HG02943 (cell line): ENCODE results near the gene NKX2-1.

Experiments used
- ATAC-seq: cut with Tn5 transposase; IDR thresholded peaks from one replicate; pipeline ENCODE4 v1.9.1; 2021; ENCODE audit warnings: mild to moderate bottlenecking, low read depth, moderate library complexity; ENCODE audit not compliant: unreplicated experiment

NKX2-1 gene

DNA sequence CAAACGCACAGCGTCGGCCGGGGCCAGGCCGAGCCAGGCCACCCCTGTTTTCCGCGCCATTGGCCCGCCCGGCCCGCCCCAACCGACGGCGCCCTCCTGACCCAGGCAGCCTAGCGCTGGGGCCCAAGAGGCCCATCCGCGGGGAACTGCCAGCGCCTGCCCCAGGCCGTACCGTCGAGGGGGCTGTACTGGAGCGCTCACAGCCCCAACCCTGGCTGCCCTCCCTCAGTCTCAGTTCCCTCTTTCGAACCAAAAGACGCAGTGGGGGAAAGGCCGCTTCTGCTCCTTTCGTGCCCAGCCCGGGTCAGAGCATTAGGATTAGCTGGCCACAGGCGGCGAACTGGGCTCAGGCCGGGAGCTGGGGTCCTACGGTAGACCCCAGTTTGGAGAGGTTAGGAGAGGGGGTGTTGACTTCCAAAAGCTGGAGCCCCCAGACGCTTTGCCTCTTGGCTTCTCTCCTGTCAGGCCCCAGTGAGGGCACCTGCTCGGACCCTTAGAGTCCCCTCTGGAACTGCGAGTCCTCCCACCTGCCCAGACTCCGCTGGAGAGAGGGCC lies 1.9 kb downstream of the NKX2-1 start:
- ATAC-seq: no peak

DNA sequence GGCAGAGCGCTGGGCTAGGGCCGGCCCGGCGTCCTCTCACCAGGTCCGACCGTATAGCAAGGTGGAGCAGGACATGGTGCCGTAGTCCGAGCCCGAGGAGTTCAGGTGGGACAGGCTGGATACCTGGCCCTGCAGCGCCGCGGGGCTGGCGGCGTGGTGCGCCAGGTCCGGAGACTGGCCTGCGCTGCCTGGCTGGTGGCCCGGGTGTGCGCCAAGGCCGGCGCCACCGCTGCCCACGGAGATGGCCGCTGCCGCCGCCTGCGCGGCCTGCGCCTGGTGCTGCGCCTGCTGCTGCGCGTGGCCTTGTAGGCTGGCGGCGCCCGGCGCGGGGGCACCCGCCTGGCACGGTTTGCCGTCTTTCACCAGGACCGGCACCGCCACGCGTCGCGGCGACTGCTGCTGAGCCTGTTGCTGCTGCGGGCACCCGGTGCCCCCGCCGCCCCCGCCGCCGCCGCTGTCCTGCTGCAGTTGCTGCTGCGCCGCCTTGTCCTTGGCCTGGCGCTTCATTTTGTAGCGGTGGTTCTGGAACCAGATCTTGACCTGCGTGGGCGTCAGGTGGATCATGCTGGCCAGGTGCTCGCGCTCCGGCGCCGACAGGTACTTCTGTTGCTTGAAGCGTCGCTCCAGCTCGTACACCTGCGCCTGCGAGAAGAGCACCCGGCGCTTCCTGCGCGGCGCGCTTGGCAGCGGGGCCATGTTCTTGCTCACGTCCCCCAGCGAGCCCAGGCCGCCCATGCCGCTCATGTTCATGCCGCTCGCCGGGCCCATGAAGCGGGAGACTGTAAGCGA lies 2.6 kb downstream of the NKX2-1 start:
- ATAC-seq: no peak

DNA sequence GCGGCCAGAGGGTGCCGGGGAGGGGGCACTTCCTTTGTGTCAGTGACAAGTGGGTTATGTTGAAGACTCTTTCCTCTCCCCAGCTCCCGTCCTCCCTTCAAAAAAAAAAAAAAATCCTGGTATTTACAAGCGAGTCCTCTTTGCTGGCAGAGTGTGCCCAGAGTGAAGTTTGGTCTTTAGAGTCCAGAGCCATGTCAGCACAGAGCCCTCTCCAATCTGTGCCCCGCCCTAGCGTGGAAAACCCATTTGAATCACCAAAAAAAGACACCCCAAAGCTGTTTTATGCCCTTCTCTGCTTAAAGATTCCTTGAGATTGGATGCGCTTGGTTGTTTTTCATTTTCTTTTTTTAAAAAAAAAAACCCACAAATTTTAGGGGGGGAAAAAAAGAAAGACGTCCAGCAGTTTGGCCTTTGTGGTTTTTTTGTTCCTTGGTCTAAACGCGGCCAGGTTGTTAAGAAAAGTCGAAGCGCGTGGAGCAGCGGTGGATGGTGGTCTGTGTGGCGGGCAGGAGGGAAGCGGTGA lies 3.3 kb downstream of the NKX2-1 start:
- no peak for ATAC-seq

DNA sequence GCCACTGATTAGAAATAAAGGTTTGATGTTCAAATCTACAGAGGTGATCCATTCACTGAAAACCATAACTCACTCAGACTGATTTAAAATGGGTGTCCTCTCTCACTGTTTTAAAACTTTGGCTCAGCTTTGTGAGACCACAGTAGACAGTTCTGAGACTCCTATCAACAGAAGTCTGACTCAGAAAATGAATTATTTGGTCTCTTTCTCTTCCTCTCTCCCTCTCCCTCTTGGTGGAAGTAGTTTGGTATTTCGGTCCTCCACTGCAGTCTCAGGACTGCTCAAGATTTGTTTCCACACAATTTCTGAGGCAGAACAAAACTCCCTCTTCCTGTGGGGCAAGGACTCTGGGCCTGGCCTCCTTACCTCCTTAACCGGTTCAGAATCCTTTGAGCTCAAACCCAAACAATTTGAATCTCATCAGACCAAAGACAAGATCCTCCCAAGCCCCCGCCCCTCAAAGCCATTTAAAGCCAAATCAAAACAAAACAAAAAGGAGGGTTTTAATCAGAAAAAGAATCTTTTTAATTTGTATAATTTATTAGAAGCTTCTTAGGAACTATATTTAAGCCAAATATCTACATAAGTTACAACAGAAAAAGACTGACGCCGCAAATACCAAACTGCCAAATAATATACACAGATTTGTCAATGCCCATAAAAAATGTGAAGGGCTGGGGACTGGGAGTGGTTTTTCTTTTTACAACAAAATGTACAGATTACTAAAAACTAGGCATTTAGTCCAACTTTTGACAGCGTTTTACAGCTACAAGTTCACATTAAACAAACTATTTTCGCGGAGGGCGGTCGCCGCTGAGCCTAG lies 3.9 kb downstream of the NKX2-1 start:
- ATAC-seq: no peak

DNA sequence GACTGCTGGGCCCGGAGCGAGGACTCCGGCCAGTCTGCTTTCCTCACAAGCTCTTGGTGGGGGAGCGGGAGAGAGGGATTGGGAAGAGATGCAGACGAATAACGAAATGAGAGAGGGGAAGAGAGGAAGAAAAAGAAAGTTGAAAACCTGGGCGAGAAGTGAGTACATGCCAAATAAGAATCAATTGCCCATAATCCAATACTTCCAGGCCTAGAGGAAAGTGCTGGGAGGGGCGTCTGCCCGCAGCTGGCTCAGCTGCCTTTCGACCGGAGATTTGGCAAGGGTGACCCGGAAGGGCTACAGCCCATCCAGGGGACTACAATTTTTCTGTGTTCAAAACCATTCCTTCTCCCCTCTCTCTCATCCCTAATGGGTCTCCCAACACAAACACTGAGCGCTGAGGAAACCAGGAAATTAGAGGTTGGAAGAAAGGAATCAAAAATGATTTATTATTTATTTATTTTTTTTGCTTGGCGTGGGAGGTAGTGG lies 4.9 kb downstream of the NKX2-1 start:
- no peak for ATAC-seq

DNA sequence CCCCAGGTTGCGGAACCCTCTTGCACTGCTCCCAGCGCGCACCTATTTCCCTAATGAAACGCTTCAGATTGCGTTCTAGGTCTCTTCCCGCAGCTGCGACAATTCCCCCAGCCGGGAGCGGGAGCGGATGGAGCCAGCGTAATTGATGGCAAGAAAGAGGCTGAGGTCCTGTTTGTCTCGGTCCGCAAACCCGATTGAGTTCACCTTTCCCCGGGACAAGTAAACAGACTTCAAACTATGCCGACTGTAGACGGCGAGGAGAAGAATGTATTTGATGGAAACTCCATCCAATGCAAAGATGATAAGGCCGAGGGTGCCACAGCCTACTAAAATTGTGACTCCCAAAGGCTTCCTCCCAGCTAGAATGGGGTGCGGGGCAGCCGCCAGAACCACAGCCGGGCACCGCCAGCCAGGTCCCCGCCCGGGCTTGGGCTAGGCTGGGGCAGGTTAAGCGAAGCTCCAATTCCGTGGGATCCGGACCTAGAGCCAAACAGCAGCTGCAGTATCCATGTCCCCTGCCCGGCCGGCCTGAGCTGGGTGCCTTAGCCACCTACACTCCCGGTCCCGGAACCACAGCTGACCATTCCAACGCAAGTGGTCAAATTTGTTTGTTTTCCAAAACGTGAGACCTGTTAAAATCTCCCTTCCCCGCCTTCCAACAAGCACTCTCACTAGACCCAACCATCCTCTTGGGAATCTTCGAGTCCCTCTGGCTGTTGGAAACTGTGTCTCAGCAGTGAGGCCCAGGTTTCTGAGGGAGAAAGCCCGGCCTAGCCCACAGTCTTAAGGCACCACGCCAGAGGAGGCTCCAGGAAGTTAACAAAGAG lies 5.5 kb downstream of the NKX2-1 start:
- no peak for ATAC-seq

DNA sequence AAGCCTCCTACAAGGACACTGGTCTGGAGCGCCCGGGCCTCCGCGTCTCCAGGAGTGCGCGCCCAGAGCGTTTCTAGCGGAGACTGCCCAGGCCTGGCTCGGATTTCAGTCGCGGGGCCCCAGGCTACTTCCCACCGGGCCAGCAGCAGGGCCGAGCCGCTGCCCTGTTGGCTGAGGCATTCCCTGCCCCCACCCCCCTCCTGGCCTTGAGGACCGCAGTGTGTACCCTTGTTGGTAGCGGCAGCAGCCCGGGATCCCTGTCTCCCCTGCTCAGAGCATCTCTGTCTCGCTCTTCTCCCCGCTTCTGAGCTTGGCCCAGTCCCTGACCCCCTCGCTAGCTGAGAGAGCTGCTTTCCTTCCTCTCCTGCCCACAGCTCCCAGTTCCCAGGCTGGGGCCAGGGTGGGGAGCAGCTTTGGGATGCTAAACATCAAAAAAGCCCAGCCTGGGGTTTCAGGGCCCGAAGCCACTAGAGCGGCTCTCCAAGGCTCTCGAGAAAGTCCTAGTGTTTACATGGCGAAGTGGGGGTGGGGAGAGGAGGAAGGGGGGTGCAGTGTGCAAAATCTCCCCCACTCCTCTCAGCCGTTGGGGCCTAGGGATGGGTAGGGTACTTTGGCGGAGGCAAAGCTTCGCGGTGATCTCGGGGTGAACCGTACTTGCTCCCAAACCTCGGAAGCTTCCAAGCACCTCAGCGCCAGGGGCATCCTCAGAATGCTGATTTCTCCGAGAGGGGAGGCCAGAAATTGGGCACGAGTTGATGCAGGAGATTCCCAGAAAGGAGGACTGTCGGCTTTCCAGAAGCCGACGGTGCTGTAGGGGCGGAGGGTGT lies 6.4 kb downstream of the NKX2-1 start:
- no peak for ATAC-seq

DNA sequence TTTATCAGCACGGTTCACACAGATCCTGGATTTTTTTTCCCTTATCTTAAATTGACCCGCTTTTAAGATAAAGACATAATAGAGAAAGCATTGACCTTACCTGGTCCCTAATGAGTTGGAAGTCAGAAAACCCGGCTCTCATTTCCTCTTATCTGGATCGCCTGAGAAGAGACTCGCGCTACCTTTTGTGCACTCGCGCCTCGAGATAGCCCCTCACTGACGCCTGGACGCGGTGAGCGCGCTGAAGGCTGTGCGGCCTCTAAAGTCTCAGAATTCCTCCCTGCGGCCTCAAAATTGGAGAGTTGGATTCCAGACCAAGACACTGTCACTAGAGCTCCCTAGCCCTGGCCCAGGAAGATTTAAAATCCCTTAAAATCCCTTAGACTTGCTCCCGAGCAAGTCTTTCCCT lies 7.0 kb downstream of the NKX2-1 start:
- ATAC-seq: no peak

DNA sequence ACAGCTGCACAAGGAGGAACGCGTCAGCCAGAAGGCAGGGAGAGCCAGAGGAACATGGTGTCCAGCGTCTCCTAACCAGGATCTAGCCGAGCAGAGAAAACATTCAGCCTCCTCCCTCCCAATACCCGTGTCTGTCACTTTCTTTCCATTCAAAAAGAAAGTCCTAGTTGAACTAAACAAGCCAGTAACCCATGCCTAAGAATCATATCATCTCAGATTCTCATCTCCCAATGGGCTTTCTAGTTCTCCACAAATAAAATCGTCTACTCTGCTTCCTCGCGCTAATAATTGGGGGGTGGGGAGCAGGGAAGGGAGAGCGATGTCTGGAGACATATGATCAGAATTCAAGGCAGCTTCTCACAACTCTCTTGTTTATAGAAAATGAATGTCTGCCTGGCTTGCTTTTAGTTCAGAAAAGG lies 7.4 kb downstream of the NKX2-1 start:
- ATAC-seq: no peak

DNA sequence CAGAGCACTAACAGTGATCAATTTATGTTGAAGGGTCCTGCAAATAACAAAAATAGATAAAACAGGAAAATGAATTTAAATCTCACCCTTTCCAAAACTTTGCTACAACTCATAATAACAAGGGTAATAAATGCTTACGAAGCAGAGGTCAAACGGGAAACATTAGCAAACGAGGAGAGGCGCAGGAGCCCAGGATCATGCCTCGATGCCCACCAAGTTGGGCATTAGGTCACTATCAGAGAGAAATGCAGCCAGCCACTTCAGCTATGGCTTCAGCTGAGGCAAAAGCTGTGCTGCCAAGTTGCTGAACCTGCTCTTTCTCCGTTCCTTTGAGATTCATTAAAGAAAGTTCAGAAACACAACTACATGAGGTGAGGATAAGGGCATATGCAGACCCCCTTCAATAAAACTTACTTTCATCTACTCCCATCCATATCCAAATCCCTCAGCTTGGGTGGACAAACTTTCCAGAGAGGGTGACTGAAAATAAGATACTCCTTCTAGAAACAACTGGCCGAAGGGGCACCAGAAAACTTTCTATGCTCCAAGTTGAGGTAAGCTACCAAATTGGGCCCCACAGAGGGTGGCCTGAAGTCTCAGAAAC lies 7.9 kb downstream of the NKX2-1 start:
- no peak for ATAC-seq

DNA sequence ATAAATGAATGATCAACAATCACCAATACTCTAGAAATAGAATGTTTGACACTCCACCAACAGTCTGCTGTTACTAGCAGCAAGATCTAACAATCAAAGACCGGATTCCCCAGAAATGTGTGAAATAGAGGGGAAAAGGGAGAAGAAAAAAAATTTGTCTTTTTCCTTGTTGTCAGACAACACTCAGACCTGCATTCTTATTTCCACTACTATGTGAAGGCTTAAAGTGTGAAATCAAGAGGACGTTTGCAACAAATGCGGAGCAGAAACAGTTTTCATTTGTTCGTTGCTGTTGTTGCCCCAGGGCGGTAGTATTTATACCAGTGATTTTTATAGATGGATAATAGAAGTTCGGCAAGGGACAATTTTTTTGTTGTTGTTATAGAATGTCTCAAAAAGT lies 9.2 kb downstream of the NKX2-1 start:
- ATAC-seq: no peak

DNA sequence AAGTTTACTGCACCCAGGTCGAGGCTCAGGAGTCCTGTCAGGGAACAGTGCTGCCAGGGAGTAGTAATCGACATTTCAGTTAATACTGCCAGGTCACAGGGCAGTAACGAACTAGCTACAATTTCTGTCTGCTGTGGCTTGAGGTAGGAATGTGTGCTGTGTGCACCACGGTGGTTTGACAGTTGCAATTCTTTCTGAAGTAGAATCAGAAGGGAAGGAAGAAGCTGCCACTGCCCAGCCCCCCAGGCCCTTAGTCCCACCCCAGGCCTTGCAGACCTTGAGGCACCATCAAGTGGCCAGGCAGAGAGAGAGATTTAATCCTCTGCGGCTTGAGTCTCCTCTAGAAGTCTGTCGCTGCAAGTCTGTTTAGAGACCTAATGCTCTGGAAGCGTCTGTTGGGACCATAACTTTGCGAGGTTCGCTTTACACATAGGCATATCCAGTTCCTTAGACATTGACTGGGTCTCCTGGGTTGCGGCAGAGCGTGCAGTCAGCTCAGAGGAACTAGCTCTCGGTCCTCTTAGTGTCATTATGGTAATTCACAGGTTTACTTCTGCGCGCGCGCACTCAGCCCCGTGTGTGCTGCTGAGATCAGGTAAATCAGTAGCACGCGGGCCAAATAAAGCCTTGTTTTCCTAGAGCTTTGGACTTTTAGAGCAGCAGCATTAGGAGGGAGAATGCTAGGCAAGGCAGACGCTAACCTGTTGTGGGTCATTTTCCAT lies 9.8 kb downstream of the NKX2-1 start:
- no peak for ATAC-seq

DNA sequence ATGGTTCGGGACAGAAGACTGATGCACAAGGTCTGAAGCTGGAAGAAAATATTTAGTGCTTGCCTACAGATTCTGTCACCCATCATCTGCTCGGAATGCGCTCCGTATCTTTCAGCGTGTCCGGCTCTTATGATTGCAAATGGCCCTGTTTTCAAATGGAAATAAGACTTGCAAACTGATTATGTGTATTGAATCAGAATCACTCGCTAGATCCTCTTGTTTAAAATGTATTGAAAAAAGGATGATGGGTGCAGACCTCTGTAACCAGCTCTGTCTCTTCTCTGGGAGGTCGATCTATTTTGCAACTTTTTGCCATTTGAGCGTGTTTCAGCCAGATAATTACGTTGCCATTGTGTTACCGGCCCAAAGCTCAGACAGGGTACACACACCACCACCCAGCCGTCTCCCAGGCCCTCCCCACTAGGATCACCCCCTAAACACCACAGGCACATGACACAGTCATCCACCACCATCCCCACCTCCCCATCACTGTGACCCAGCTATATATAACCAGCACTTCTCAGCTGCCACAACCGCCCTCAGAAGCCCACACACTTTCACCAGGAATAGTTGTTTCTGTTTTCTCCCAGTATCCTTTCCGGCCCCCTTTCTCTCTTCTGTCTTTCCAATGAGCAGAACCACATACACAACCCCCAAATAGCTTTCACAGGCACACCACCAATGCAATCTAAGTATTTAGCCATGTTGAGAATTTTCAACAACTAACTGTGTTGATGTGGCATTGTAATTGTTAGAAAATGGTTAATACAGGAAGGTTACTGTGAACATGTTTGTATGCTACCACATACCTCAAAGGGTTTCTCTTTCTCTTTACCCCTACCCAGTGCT lies 10.7 kb downstream of the NKX2-1 start:
- ATAC-seq: no peak

DNA sequence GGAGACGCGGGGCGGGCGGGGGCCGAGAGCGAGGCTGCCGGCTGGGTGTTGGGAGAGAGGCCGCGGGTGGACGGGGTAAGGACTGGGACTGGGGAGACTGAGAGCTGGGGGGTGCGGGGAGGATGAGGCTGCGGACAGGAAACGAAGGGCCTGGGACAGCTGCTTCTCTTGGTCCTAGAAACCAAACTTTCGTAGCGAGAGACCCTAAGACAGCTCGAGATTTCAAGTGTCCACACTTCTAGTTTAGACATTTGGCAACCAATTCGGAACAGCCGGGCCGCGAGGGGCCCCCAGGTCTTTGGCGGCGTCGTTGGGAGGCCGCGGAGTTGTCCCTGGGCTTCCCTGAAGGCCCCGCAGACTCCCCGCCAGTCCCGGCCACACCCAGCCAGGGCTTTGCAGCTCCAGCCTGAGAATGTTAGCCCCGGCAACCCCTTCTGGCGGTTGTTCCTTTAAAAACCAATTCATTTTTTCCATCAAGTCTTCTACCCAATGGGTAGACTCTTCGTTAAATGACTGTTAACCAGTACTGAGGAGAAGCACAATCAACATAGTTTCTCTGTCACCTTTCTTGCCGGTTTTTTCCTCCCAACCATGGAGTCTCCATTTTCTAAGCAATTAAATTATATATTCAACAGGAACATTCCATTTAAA lies 11.5 kb downstream of the NKX2-1 start:
- no peak for ATAC-seq

DNA sequence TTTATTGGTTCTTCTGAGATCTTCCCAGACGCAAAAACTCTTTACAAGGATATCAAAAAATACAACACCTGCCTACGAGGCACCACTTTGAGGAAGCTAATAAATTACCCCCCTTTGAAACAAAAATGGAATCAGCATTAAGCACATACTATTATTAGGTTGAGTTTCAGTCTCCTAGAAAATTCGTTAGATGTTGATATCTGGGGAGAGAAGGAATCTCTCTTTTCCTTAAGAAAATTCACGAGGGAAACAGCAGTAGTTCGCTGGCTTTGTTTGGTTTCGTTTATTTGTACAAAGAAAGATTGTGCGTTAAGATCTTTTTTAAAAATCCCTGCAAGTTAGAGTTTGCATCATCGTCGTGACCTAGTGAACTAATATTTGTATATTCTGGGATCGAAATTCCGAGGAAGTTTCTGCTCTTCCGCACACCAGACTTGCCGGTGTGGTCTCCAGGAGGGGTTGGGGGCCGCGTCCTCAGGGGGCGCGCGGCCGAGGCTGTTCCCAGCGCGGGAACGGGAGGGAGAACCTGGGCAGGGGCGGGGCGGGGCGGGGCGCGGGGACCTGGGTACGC lies 12.1 kb downstream of the NKX2-1 start:
- no peak for ATAC-seq

DNA sequence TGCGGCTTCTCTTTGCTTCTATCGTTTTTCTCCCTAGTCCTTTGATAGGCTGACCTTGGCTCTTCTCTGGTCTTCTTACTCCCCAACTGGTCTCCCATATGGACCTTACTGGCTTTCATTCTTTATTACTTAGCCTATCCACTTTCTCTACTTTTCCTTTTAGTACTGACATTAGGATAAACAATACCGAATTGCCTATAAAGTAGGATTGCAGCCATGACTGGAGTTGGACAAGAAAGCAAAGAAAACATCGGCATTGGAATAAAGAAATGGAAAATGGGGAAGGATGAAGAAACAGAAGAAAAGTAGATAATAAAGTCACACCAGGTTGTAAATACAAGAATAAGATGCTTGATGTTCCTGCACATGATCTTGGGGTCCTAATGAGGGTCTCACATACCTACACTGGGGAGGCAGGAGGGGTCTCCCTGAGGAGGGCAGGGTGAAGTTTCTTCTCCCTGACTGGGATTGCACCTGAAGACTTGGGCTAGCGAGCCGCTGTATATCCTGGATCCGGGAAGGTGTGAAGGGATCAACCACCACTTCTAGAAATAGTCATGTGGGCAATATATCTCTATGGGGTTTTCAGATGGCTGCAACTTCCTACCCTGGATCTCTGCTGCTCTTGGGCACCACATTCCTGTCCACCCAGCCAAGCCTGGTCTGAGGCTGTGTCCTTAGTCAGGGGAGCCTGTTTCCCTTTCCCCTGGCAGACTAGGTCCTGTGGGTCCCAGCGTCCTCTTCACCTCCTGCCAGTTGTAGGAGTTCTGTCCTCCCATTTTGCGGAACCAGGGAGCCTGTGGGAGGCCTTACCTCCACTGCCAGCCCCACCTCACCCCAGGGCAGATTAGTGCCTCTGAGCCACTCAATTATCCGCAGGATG lies 13.1 kb downstream of the NKX2-1 start:
- ATAC-seq: no peak
